Upper lobe of left lung (tissue), 6 donors: ENCODE results near the gene S1PR5. TPM values are rescaled to one million over a fixed set of nuclear protein-coding genes. Genes with fewer than 3 reads are reported as not detected.

Experiments
- ATAC-seq, 2 donors: fragments of 200-7000 bp; cut with Tn5 transposase; one replicate each; pipeline ENCODE4 v1.9.1; 2022; ENCODE audit warnings: mild to moderate bottlenecking in 2 of 2, moderate library complexity in 2 of 2; ENCODE audit not compliant: low FRiP score in 2 of 2
- DNase-seq, 2 donors: peaks; one replicate each; pipeline ENCODE4 v3.0.0-alpha.2; 2019 to 2020
- H3K27ac ChIP-seq, 4 donors: fragments of 200-600 bp; sonication (generic); one replicate each; pipeline ENCODE4 v1.5.1; 2016 to 2019
- H3K27me3 ChIP-seq, 4 donors: fragments of 200-600 bp; sonication (generic); one replicate each; pipeline ENCODE4 v1.5.1; 2017 to 2019
- H3K36me3 ChIP-seq, 4 donors: fragments of 200-600 bp; sonication (generic); one replicate each; pipeline ENCODE4 v1.5.1; 2016 to 2019
- H3K4me1 ChIP-seq, 4 donors: fragments of 200-600 bp; sonication (generic); one replicate each; pipeline ENCODE4 v1.5.1; 2018 to 2019
- H3K4me3 ChIP-seq, 4 donors: fragments of 200-600 bp; sonication (generic); one replicate each; pipeline ENCODE4 v1.5.1; 2017 to 2019; ENCODE audit warnings: mild to moderate bottlenecking in 2 of 4, moderate library complexity in 1 of 4
- H3K9me3 ChIP-seq, 4 donors: fragments of 200-600 bp; sonication (generic); one replicate each; pipeline ENCODE4 v1.5.1; 2018 to 2019
- CTCF ChIP-seq, 6 experiments: fragments of 450-650 bp in 4 of 6; fragments of 200-600 bp in 2 of 6; sonication (generic) in 2 of 6; IDR thresholded peaks; one replicate each; pipeline ENCODE4 v1.5.1; 2016 to 2019; ENCODE audit warnings: antibody characterized with exemption in 6 of 6
- EP300 ChIP-seq, 4 donors: sonication (generic); formaldehyde crosslinking; IDR thresholded peaks; one replicate each; pipeline ENCODE4 v1.5.1; 2017; ENCODE audit warnings: antibody characterized with exemption in 4 of 4, control low read depth in 2 of 4
- POLR2A ChIP-seq, 4 donors: fragments of 450-650 bp; IDR thresholded peaks; one replicate each; pipeline ENCODE4 v1.5.1; 2016 to 2017; ENCODE audit warnings: antibody characterized with exemption in 4 of 4, mild to moderate bottlenecking in 2 of 4
- POLR2AphosphoS5 ChIP-seq, 2 donors: sonication (generic); formaldehyde crosslinking; IDR thresholded peaks; one replicate each; pipeline ENCODE4 v1.5.1; 2017; ENCODE audit warnings: antibody characterized with exemption in 2 of 2
- WGBS, 2 donors: methylation state at CpG; one replicate each; pipeline ENCODE4 v1.1.5; 2017 to 2018; 5-methylcytosine and 5-hydroxymethylcytosine counted together
- small RNA-seq, 4 donors: library from RNA; depleted of rRNA; stranded (forward); fragments of <200 nt; gene quantifications; one replicate each; pipeline ENCODE3, GENCODE V24; 2016
- total RNA-seq, 6 donors: library from RNA; depleted of rRNA in 4 of 6; stranded (reverse); fragments of >200 nt in 4 of 6; gene quantifications; one replicate each; pipeline versions ENCODE4 v1.1.0 to v1.2.1, GENCODE V29; 2016 to 2021
- donor health status: DM: no; HTN: no; CAD: no; lungs with moderate emphysema.
- donor health status: DM: no; HTN: yes; CAD: no; lungs with severe emphysema.

Gene S1PR5
- total RNA-seq, 6 donors from 2014 or later: 0.49 to 2.7 (median 1.8) TPM

- peaks cover 0 to 34% (median 25%) of the 10 kb centered on the region in 4 donors for H3K36me3 ChIP-seq
- 89 to 93% methylated on average over 12 of the region's 12 CpGs for WGBS, 2 donors
Measured at GRCh38 chr19:10468133-10468532, 49.1 kb downstream of the S1PR5 start.

GRCh38 chr19:10467104-10467706 lies 50.0 kb downstream of the S1PR5 start:
- H3K36me3 ChIP-seq: peaks cover 0 to 39% (median 25%) of the 10 kb centered on the region in 4 donors
- no peaks in the 10 kb centered on the region for H3K4me1 ChIP-seq
- no peak overlapping the region for H3K4me3 ChIP-seq
- no peaks in the 10 kb centered on the region for H3K27me3 ChIP-seq
- 89 to 95% methylated on average over 7 to 19 of the region's 20 CpGs for WGBS, 2 donors
- no peak overlapping the region for H3K27ac ChIP-seq
- ATAC-seq (peak in 1 of 2 donors; percentile 17), DNase-seq (peak in 1 of 2 donors; percentile 52)
- no peaks in the 10 kb centered on the region for H3K9me3 ChIP-seq
- no peak for TF ChIP-seq POLR2A (IDR thresholded peaks at IDR 0.05)
- TF ChIP-seq POLR2AphosphoS5 (IDR thresholded peaks at IDR 0.05): no peak
- no peak for TF ChIP-seq EP300 (IDR thresholded peaks at IDR 0.05)
- no peak for TF ChIP-seq CTCF (IDR thresholded peaks at IDR 0.05)

More at GRCh38 chr19:10468133-10468532, 49.1 kb downstream of the S1PR5 start:
- Histone ChIP-seq H3K9me3 (no peaks in the 10 kb centered on the region), H3K27ac (no peak overlapping the region), H3K4me1 (no peaks in the 10 kb centered on the region), H3K4me3 (no peak overlapping the region), H3K27me3 (no peaks in the 10 kb centered on the region)
- ATAC-seq (no peak), DNase-seq (no peak)
- TF ChIP-seq EP300 (IDR thresholded peaks at IDR 0.05) (no peak), POLR2AphosphoS5 (IDR thresholded peaks at IDR 0.05) (no peak), CTCF (IDR thresholded peaks at IDR 0.05) (no peak), POLR2A (IDR thresholded peaks at IDR 0.05) (no peak)

- Histone ChIP-seq H3K9me3 (no peaks in the 10 kb centered on the region), H3K4me3 (no peak overlapping the region), H3K27me3 (no peaks in the 10 kb centered on the region), H3K36me3 (peaks cover 0 to 43% (median 26%) of the 10 kb centered on the region in 4 donors), H3K4me1 (peaks cover 6 to 8% (median 6%) of the 10 kb centered on the region in 4 donors), H3K27ac (no peak overlapping the region)
- TF ChIP-seq POLR2AphosphoS5 (IDR thresholded peaks at IDR 0.05) (no peak), EP300 (IDR thresholded peaks at IDR 0.05) (no peak), POLR2A (IDR thresholded peaks at IDR 0.05) (no peak), CTCF (IDR thresholded peaks at IDR 0.05) (no peak)
- WGBS, 2 donors: 92 to 95% methylated on average over 5 of the region's 5 CpGs
- DNase-seq: no peak
- no peak for ATAC-seq
Measured at GRCh38 chr19:10464456-10464855, 52.8 kb downstream of the S1PR5 start.

Small RNAs within 50 kb of the gene (small RNA-seq; reads per million reads assigned to genes)
- gene MIR1238 (0 to 1.3 (median 0) reads per million in 4 donors), gene RNU7-140P (0 reads per million in 4 donors)

Other genes with a start within 250 kb of the S1PR5 start
- gene ICAM1, start 246.3 kb downstream of the S1PR5 start, total RNA-seq: 100 to 1,000 TPM; 190 to 791 (median 356) TPM
- 10 to 100 TPM in 5 of 6 donors, 1 to 10 TPM in 1; 6.3 to 24.3 (median 12.0) TPM for gene ICAM4, start 230.5 kb downstream of the S1PR5 start, total RNA-seq
- gene ICAM5, start 227.5 kb downstream of the S1PR5 start, total RNA-seq: 100 to 1,000 TPM in 1 of 6 donors, 10 to 100 TPM in 5; 19.5 to 102 (median 27.2) TPM
- 10 to 100 TPM in 1 of 6 donors, 1 to 10 TPM in 5; 1.8 to 21.6 (median 5.4) TPM for gene ZGLP1, start 207.6 kb downstream of the S1PR5 start, total RNA-seq
- 10 to 100 TPM; 16.6 to 27.5 (median 26.0) TPM for gene FDX2, start 201.4 kb downstream of the S1PR5 start, total RNA-seq
- 10 to 100 TPM; 17.8 to 49.9 (median 37.2) TPM for gene RAVER1, start 183.9 kb downstream of the S1PR5 start, total RNA-seq
- gene ICAM3, start 177.8 kb downstream of the S1PR5 start, total RNA-seq: 10 to 100 TPM; 12.7 to 53.9 (median 20.5) TPM
- 100 to 1,000 TPM in 5 of 6 donors, 10 to 100 TPM in 1; 91.5 to 569 (median 152) TPM for gene TYK2, start 136.9 kb downstream of the S1PR5 start, total RNA-seq
- 100 to 1,000 TPM; 104 to 388 (median 169) TPM for gene CDC37, start 113.9 kb downstream of the S1PR5 start, total RNA-seq
- gene PDE4A, start 96.9 kb downstream of the S1PR5 start, total RNA-seq: 10 to 100 TPM; 22.8 to 38.2 (median 31.2) TPM
- gene KEAP1, start 14.1 kb downstream of the S1PR5 start, total RNA-seq: 10 to 100 TPM; 34.6 to 85.1 (median 60.7) TPM
- 10 to 100 TPM; 18.1 to 49.2 (median 27.7) TPM for gene ATG4D, start 26.5 kb upstream of the S1PR5 start, total RNA-seq
- 10 to 100 TPM; 13.1 to 74.4 (median 24.5) TPM for gene KRI1, start 48.6 kb upstream of the S1PR5 start, total RNA-seq
- 10 to 100 TPM in 5 of 6 donors, 1 to 10 TPM in 1; 2.1 to 21.3 (median 15.9) TPM for gene CDKN2D, start 51.5 kb upstream of the S1PR5 start, total RNA-seq
- gene AP1M2, start 69.9 kb upstream of the S1PR5 start, total RNA-seq: 10 to 100 TPM; 35.1 to 63.1 (median 45.7) TPM
- gene SLC44A2, start 108.1 kb upstream of the S1PR5 start, total RNA-seq: 100 to 1,000 TPM; 117 to 333 (median 197) TPM
- gene ILF3, start 136.9 kb upstream of the S1PR5 start, total RNA-seq: 100 to 1,000 TPM; 121 to 193 (median 169) TPM
- 10 to 100 TPM; 11.0 to 85.9 (median 32.5) TPM for gene QTRT1, start 184.0 kb upstream of the S1PR5 start, total RNA-seq
- gene DNM2, start 200.6 kb upstream of the S1PR5 start, total RNA-seq: 100 to 1,000 TPM; 238 to 744 (median 318) TPM